Measurements from ENCODE around the gene CXADR.

DNA sequence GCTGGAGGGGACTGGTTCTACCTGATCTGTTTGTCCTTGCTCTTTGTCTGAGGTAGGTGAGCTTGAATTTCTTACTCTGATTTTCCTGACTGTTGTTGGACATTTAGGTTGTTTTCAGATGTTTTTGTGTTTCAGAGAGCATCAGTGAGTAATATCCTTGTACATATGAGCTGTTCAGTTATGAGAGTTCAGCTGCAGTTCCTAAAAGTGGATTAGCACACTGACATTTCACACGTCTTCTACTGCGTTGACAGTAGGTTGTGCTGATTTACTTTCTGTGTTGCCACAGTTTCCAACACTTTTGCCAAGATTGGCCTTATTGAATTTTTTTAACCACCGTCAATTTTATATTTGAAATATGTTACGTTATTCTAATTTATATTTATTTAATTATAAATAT lies 27.7 kb downstream of the CXADR start:
- TF ChIP-seq, protein P1, sequence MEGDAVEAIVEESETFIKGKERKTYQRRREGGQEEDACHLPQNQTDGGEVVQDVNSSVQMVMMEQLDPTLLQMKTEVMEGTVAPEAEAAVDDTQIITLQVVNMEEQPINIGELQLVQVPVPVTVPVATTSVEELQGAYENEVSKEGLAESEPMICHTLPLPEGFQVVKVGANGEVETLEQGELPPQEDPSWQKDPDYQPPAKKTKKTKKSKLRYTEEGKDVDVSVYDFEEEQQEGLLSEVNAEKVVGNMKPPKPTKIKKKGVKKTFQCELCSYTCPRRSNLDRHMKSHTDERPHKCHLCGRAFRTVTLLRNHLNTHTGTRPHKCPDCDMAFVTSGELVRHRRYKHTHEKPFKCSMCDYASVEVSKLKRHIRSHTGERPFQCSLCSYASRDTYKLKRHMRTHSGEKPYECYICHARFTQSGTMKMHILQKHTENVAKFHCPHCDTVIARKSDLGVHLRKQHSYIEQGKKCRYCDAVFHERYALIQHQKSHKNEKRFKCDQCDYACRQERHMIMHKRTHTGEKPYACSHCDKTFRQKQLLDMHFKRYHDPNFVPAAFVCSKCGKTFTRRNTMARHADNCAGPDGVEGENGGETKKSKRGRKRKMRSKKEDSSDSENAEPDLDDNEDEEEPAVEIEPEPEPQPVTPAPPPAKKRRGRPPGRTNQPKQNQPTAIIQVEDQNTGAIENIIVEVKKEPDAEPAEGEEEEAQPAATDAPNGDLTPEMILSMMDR (IDR thresholded peaks at IDR 0.05) = no peak
- TF ChIP-seq ZFX (IDR thresholded peaks at IDR 0.05; ENCODE audit: borderline replicate concordance) = no peak

All from 22Rv1 (cell line).